MCF 10A (cell line): ENCODE results near the gene MREG. TPM values are rescaled to one million over a fixed set of nuclear protein-coding genes. Genes with fewer than 3 reads are reported as not detected.

Experiments
- BruUV-seq: library from RNA; stranded (reverse); fragments of 400-500 nt; replicated peaks from 2 replicates; lab custom pipeline; 2021; lab: Mats Ljungman, UMichigan
- CTCF ChIA-PET: fragments of 300-600 bp; sonication (Branson Sonifier 250); formaldehyde crosslinking; extraction: SDS; loops from one replicate; lab custom pipeline; 2021; ENCODE audit warnings: antibody characterized with exemption, inconsistent platforms; lab: Yijun Ruan, JAX
- POLR2A ChIA-PET: fragments of 300-600, 350-650 bp; sonication (Branson Sonifier 250); formaldehyde crosslinking; extraction: SDS; loops from one replicate; lab custom pipeline; 2020; ENCODE audit warnings: antibody characterized with exemption, inconsistent platforms; lab: Yijun Ruan, JAX
- DNase-seq: peaks from one replicate; pipeline ENCODE4 v3.0.0-alpha.2; 2018; ENCODE audit not compliant: unreplicated experiment
- H3K27ac Mint-ChIP-seq: one replicate; pipeline ENCODE4 v1.8.0; 2022; ENCODE audit warnings: mild to moderate bottlenecking, low read depth, mixed read lengths; ENCODE audit not compliant: unreplicated experiment
- H3K27me3 Mint-ChIP-seq: one replicate; pipeline ENCODE4 v1.8.0; 2022; ENCODE audit warnings: mixed read lengths; ENCODE audit not compliant: insufficient read depth, unreplicated experiment
- H3K36me3 Mint-ChIP-seq: one replicate; pipeline ENCODE4 v1.8.0; 2022; ENCODE audit warnings: mild to moderate bottlenecking, moderate library complexity, mixed read lengths; ENCODE audit not compliant: insufficient read depth, unreplicated experiment
- H3K4me1 Mint-ChIP-seq: one replicate; pipeline ENCODE4 v1.8.0; 2022; ENCODE audit warnings: mixed read lengths; ENCODE audit not compliant: insufficient read depth, unreplicated experiment
- H3K4me3 Mint-ChIP-seq: one replicate; pipeline ENCODE4 v1.8.0; 2022; ENCODE audit warnings: mild to moderate bottlenecking, moderate library complexity, mixed read lengths; ENCODE audit not compliant: unreplicated experiment
- H3K9me3 Mint-ChIP-seq: one replicate; pipeline ENCODE4 v1.8.0; 2022; ENCODE audit warnings: mixed read lengths; ENCODE audit not compliant: unreplicated experiment
- intact Hi-C: fragments of 100-400 bp; cut with micrococcal nuclease; formaldehyde crosslinking; loops from 2 replicates; pipeline ENCODE4 v1.14.1; 2022
- total RNA-seq: library from RNA; stranded (reverse); gene quantifications from 2 replicates; pipeline ENCODE4 v1.2.3, GENCODE V29; 2022
- TF ChIP-seq, protein P1 (sequence below): fragments of 200-600 bp; IDR thresholded peaks from one replicate; pipeline ENCODE4 v1.8.0; 2022; ENCODE audit warnings: antibody characterized with exemption, mild to moderate bottlenecking; ENCODE audit not compliant: unreplicated experiment

Gene MREG
- total RNA-seq, 1 experiment from 2014 or later = 10.4 TPM

DNA sequence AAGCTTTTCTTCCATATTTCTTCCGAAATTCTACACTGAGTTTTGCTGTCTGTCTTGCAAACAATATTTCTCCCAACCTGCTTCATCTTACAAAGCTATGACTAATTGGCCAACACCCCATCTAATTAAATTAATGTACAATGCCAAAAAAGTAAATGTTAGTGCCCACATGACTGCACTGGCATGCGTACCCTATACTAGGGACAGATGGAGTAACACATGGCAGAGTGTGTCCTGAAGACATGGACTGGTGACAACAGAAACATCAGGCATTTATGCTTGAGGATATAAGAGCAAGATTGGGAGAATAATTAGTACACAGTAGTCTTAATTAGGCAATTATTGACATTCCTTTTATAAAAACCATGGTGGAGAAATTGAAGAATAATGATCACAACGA is 66.8 kb downstream of the MREG start:
- DNase-seq = no peak
- Mint-ChIP-seq H3K36me3 (peaks cover 7% of the 10 kb centered on the region), H3K27ac (no peak overlapping the region), H3K27me3 (no peaks in the 10 kb centered on the region), H3K4me3 (no peak overlapping the region), H3K9me3 (no peaks in the 10 kb centered on the region), H3K4me1 (no peaks in the 10 kb centered on the region)
- TF ChIP-seq, protein P1, sequence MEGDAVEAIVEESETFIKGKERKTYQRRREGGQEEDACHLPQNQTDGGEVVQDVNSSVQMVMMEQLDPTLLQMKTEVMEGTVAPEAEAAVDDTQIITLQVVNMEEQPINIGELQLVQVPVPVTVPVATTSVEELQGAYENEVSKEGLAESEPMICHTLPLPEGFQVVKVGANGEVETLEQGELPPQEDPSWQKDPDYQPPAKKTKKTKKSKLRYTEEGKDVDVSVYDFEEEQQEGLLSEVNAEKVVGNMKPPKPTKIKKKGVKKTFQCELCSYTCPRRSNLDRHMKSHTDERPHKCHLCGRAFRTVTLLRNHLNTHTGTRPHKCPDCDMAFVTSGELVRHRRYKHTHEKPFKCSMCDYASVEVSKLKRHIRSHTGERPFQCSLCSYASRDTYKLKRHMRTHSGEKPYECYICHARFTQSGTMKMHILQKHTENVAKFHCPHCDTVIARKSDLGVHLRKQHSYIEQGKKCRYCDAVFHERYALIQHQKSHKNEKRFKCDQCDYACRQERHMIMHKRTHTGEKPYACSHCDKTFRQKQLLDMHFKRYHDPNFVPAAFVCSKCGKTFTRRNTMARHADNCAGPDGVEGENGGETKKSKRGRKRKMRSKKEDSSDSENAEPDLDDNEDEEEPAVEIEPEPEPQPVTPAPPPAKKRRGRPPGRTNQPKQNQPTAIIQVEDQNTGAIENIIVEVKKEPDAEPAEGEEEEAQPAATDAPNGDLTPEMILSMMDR = no peak
- ChIA-PET POLR2A (interaction anchor here (1.2 kb wide), 1 partner anchor 12 kb away, joined by 3 read pairs; no protein-coding TSS in a partner anchor), CTCF (interaction anchor here (0.5 to 9.6 kb wide), 5 partner anchors 14 to 785 kb away, joined by 3 to 202 read pairs (median 3); no protein-coding TSS in a partner anchor)
- BruUV-seq = no TSS peak
- intact Hi-C loops = no loop called here

DNA sequence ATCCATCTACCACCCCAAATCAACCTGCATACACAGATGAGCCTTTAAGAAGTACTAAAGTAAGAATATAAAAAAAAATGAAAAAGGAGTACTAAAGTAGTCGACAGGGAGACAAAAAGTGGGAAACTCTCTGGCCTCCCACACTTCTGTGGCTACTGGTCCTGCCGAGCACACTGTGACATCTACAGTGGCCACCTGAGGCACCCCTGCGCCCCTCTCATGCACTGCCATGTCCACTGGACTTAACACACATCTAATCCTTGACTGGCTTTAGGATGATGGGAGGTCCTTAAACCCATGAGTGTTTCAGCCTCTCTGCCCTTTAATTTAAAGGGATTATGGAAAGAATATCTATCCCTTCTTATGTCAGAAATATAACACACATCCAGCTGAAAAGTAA is 71.2 kb downstream of the MREG start:
- intact Hi-C loops = no loop called here
- TF ChIP-seq, protein P1 = no peak
- ChIA-PET POLR2A (no interaction called here), CTCF (interaction anchor here (0.6 to 1.7 kb wide), 4 partner anchors 8 to 199 kb away, joined by 3 to 7 read pairs (median 5); no protein-coding TSS in a partner anchor)
- BruUV-seq = no TSS peak
- no peak for DNase-seq
- Mint-ChIP-seq H3K9me3 (no peaks in the 10 kb centered on the region), H3K27ac (no peak overlapping the region), H3K4me3 (no peak overlapping the region), H3K36me3 (peaks cover 7% of the 10 kb centered on the region), H3K27me3 (no peaks in the 10 kb centered on the region), H3K4me1 (no peaks in the 10 kb centered on the region)

DNA sequence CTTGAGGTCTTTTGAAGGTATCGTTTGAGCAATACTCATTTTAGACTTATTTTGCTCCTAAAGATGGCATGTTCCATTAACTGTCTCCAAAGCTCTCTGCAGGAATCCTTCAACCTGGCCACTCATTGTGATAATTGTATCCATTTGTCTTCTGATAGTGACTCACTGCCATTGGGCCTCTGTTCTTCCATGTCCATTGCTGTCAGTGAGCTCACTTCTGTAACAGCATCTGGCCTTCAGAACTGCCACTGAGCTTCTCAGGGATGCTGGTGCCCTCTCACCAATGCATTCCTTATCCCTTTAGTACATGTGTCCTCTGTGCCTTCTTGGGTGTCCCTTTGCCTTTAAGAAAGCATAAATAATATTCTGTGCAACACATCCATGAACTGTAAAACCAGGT is 71.6 kb downstream of the MREG start:
- H3K27me3 Mint-ChIP-seq = no peaks in the 10 kb centered on the region
- no peak for DNase-seq
- intact Hi-C loops = no loop called here
- no peaks in the 10 kb centered on the region for H3K9me3 Mint-ChIP-seq
- no TSS peak for BruUV-seq
- H3K36me3 Mint-ChIP-seq = peaks cover 7% of the 10 kb centered on the region
- CTCF ChIA-PET = interaction anchor here (0.5 to 1.7 kb wide), 2 partner anchors 8 to 11 kb away, joined by 3 to 7 read pairs; no protein-coding TSS in a partner anchor
- POLR2A ChIA-PET = no interaction called here
- TF ChIP-seq, protein P1 = no peak
- no peak overlapping the region for H3K4me3 Mint-ChIP-seq
- no peaks in the 10 kb centered on the region for H3K4me1 Mint-ChIP-seq
- H3K27ac Mint-ChIP-seq = no peak overlapping the region

DNA sequence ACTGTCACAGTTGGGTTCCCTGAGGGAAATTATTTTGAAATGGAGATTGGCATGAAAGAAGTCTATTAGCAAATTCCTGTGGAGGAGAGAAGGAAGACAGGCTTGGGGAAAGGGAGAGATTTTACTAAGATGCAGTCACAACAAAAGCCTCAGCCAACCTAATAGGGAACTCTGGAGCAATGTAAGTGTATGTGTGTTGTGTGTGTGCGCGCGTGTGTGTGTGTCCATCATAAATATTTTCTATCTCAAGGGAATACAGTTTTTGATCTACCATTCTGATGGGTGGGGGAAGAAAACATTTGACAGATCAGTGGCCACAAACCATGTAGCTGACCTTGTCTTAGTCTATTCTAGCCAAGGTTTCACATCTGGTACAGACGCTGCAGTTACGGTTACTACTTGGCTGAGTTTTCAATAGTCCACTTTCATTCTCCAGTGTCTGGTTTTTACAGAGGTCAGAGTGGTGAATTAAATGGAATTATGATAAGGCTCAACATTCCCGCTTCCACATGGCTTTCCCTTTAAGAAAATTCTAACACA is 72.6 kb downstream of the MREG start:
- Mint-ChIP-seq H3K9me3 (no peaks in the 10 kb centered on the region), H3K4me3 (no peak overlapping the region), H3K36me3 (peaks cover 7% of the 10 kb centered on the region), H3K4me1 (no peaks in the 10 kb centered on the region), H3K27me3 (no peaks in the 10 kb centered on the region), H3K27ac (no peak overlapping the region)
- BruUV-seq = no TSS peak
- intact Hi-C loops = no loop called here
- ChIA-PET POLR2A (no interaction called here), CTCF (interaction anchor here (1.7 kb wide), 1 partner anchor 9 kb away, joined by 7 read pairs; no protein-coding TSS in a partner anchor)
- no peak for DNase-seq
- TF ChIP-seq, protein P1 = no peak
